Muscle layer of colon (tissue), 2 donors: ENCODE measurements around the gene ATG3.
"Not testable (repeated sequence)": the region's sequence is repeated elsewhere in the genome, so short reads cannot be mapped to it uniquely, and the experiment has no call there.

Experiments used
- H3K27ac ChIP-seq: one replicate; pipeline ENCODE4 v1.7.0; 2013; ENCODE audit warnings: low read depth, mild to moderate bottlenecking, low read length, moderate library complexity
- H3K27me3 ChIP-seq, 2 donors: one replicate each; pipeline ENCODE4 v1.7.0; 2013; ENCODE audit warnings: low read length in 2 of 2, mild to moderate bottlenecking in 2 of 2; ENCODE audit not compliant: insufficient read depth in 2 of 2, control insufficient read depth in 1 of 2
- H3K36me3 ChIP-seq: one replicate; pipeline ENCODE4 v1.7.0; 2013; ENCODE audit warnings: mild to moderate bottlenecking, low read length; ENCODE audit not compliant: insufficient read depth
- H3K4me1 ChIP-seq: one replicate; pipeline ENCODE4 v1.7.0; 2013; ENCODE audit warnings: mild to moderate bottlenecking, low read length; ENCODE audit not compliant: insufficient read depth
- H3K4me3 ChIP-seq, 2 donors: one replicate each; pipeline ENCODE4 v1.7.0; 2013; ENCODE audit warnings: low read length in 2 of 2, low read depth in 1 of 2, mild to moderate bottlenecking in 1 of 2, moderate library complexity in 1 of 2
- H3K9ac ChIP-seq: one replicate; pipeline ENCODE4 v1.7.0; 2013; ENCODE audit warnings: low read length
- H3K9me3 ChIP-seq: one replicate; pipeline ENCODE4 v1.7.0; 2013; ENCODE audit warnings: mild to moderate bottlenecking, low read length
- donor health status: abdominal sarcoma.
- donor health status: Adenocarcinoma of cecum.

ATG3 gene

GRCh38 chr3:112496366-112497067, 65.2 kb downstream of the ATG3 start:
- H3K9ac ChIP-seq = no peak overlapping the region
- H3K4me3 ChIP-seq = no peak overlapping the region
- H3K4me1 ChIP-seq = no peaks in the 10 kb centered on the region
- no peaks in the 10 kb centered on the region for H3K9me3 ChIP-seq
- no peaks in the 10 kb centered on the region for H3K36me3 ChIP-seq
- no peak overlapping the region for H3K27ac ChIP-seq
- no peaks in the 10 kb centered on the region for H3K27me3 ChIP-seq

- not testable (repeated sequence) for H3K27ac ChIP-seq, H3K9ac ChIP-seq, H3K4me3 ChIP-seq, H3K4me1 ChIP-seq, H3K9me3 ChIP-seq, H3K36me3 ChIP-seq, H3K27me3 ChIP-seq
Measured at GRCh38 chr3:112494448-112494767, 67.4 kb downstream of the ATG3 start.

- no peaks in the 10 kb centered on the region for H3K9me3 ChIP-seq
- H3K9ac ChIP-seq = no peak overlapping the region
- no peaks in the 10 kb centered on the region for H3K4me1 ChIP-seq
- H3K4me3 ChIP-seq = no peak overlapping the region
- H3K36me3 ChIP-seq = no peaks in the 10 kb centered on the region
- H3K27me3 ChIP-seq = no peaks in the 10 kb centered on the region
- no peak overlapping the region for H3K27ac ChIP-seq
Measured at GRCh38 chr3:112492124-112492523, 69.6 kb downstream of the ATG3 start.

GRCh38 chr3:112491373-112491772, 70.4 kb downstream of the ATG3 start:
- Histone ChIP-seq H3K27ac (no peak overlapping the region), H3K4me1 (no peaks in the 10 kb centered on the region), H3K36me3 (no peaks in the 10 kb centered on the region), H3K9me3 (no peaks in the 10 kb centered on the region), H3K9ac (no peak overlapping the region), H3K4me3 (no peak overlapping the region), H3K27me3 (no peaks in the 10 kb centered on the region)

GRCh38 chr3:112489674-112490479, 71.9 kb downstream of the ATG3 start:
- no peaks in the 10 kb centered on the region for H3K4me1 ChIP-seq
- H3K9me3 ChIP-seq = no peaks in the 10 kb centered on the region
- H3K9ac ChIP-seq = no peak overlapping the region
- no peak overlapping the region for H3K27ac ChIP-seq
- no peaks in the 10 kb centered on the region for H3K27me3 ChIP-seq
- no peak overlapping the region for H3K4me3 ChIP-seq
- no peaks in the 10 kb centered on the region for H3K36me3 ChIP-seq

- no peaks in the 10 kb centered on the region for H3K27me3 ChIP-seq
- no peak overlapping the region for H3K27ac ChIP-seq
- no peaks in the 10 kb centered on the region for H3K36me3 ChIP-seq
- no peak overlapping the region for H3K4me3 ChIP-seq
- no peaks in the 10 kb centered on the region for H3K4me1 ChIP-seq
- H3K9ac ChIP-seq = no peak overlapping the region
- no peaks in the 10 kb centered on the region for H3K9me3 ChIP-seq
Measured at GRCh38 chr3:112486811-112487505, 74.8 kb downstream of the ATG3 start.

GRCh38 chr3:112484352-112484751, 77.4 kb downstream of the ATG3 start:
- Histone ChIP-seq H3K4me1 (no peaks in the 10 kb centered on the region), H3K27ac (no peak overlapping the region), H3K36me3 (no peaks in the 10 kb centered on the region), H3K4me3 (no peak overlapping the region), H3K9me3 (no peaks in the 10 kb centered on the region), H3K27me3 (no peaks in the 10 kb centered on the region), H3K9ac (no peak overlapping the region)

GRCh38 chr3:112482675-112483074, 79.1 kb downstream of the ATG3 start:
- H3K27ac ChIP-seq = no peak overlapping the region
- H3K9me3 ChIP-seq = no peaks in the 10 kb centered on the region
- H3K4me3 ChIP-seq = no peak overlapping the region
- H3K36me3 ChIP-seq = no peaks in the 10 kb centered on the region
- no peaks in the 10 kb centered on the region for H3K27me3 ChIP-seq
- no peaks in the 10 kb centered on the region for H3K4me1 ChIP-seq
- no peak overlapping the region for H3K9ac ChIP-seq
